ENCODE results near the gene ANAPC2.

ANAPC2 gene

DNA sequence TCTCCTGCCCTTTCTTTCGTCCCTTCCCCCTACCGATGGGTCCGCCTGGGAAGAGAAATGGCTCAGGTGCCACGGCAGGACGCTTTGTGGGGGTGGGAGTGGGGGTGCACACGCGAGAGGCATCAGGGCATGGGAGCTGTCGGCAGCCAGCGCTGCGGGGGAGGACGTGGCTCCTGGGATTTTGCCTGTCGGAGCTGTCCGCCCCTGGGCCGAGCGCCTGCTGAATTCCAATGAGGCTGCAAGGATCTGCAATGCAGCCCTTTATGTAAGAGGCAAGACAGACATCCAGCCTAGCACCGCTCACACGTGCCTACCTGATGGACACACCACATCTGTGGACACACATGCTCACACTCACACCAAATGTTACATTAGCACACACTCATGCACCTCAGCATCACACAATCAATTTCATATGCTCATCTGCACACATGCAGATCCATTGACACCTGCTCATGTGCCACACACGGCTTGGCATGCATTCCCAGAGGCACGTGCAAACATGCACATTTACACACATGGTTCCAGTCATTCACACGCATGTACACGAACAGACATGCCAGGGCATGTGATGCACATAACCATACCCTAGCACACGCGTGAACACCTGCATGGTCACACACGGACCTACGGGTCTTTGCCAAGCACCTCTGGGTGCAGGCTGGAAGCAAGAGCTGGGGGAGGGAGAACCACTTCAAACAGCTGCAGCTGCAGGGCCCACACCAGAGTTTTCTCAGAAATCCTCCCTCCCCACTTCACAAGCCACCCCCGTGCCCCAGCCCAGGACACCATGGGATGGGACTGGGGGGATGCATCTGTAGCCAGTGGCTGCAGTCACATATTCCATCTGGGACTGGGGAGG is 48.0 kb downstream of the ANAPC2 start:
- Histone ChIP-seq H3K4me1 (ENCODE audit: low read length) (no peaks in the 10 kb centered on the region), H3K27me3 (ENCODE audit: low read depth, low read length) (0 out of 2 replicates have a peak, but pooled peaks cover 19% of the 10 kb centered on the region), H3K9me3 (ENCODE audit: insufficient read depth, low read length) (no peaks in the 10 kb centered on the region), H3K4me3 (ENCODE audit: low read length) (no peak overlapping the region), H2AFZ (ENCODE audit: low read depth, low read length) (no peak overlapping the region), H3K9ac (ENCODE audit: low read length) (no peak overlapping the region), H3K27ac (ENCODE audit: low read length) (no peak overlapping the region), H3K36me3 (replicated peaks; ENCODE audit: low read depth, low read length) (no peaks in the 10 kb centered on the region), H4K20me1 (ENCODE audit: insufficient read depth, low read length) (no peaks in the 10 kb centered on the region), H3K79me2 (ENCODE audit: low read length) (no peaks in the 10 kb centered on the region), H3K4me2 (ENCODE audit: low read length) (no peak overlapping the region)
- TF ChIP-seq EZH2phosphoT487 (IDR thresholded peaks at IDR 0.05; ENCODE audit: low read depth) = no peak
- TF ChIP-seq, protein P1, sequence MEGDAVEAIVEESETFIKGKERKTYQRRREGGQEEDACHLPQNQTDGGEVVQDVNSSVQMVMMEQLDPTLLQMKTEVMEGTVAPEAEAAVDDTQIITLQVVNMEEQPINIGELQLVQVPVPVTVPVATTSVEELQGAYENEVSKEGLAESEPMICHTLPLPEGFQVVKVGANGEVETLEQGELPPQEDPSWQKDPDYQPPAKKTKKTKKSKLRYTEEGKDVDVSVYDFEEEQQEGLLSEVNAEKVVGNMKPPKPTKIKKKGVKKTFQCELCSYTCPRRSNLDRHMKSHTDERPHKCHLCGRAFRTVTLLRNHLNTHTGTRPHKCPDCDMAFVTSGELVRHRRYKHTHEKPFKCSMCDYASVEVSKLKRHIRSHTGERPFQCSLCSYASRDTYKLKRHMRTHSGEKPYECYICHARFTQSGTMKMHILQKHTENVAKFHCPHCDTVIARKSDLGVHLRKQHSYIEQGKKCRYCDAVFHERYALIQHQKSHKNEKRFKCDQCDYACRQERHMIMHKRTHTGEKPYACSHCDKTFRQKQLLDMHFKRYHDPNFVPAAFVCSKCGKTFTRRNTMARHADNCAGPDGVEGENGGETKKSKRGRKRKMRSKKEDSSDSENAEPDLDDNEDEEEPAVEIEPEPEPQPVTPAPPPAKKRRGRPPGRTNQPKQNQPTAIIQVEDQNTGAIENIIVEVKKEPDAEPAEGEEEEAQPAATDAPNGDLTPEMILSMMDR (IDR thresholded peaks at IDR 0.05; ENCODE audit: low read depth, low read length) = no peak

DNA sequence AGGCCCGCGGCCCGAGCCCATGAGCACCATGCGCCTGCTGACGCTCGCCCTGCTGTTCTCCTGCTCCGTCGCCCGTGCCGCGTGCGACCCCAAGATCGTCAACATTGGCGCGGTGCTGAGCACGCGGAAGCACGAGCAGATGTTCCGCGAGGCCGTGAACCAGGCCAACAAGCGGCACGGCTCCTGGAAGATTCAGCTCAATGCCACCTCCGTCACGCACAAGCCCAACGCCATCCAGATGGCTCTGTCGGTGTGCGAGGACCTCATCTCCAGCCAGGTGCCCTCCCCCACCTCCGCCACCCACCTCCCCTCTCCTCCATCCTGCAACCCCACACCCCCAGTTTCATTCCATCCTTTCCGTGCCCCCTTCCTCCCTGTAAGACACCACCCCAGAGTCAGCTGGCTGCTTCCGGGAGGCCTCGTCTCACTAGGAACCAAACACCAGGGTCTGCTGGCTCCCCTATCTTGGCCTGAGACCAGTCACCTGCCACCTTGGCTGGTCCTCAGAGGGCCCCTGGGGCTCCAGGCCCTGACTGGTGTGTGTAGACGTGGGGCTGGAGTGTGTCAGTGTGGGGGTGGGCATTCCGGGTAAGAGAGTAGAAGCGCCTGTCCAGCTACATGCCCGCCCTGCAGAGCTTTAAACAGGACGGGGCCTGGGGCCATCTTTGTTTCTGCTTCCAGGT is 48.8 kb downstream of the ANAPC2 start:
- no peak overlapping the region for H3K9ac ChIP-seq (ENCODE audit: low read length)
- no peak overlapping the region for H3K4me2 ChIP-seq (ENCODE audit: low read length)
- no peaks in the 10 kb centered on the region for H3K36me3 ChIP-seq (replicated peaks; ENCODE audit: low read depth, low read length)
- no peak overlapping the region for H3K27ac ChIP-seq (ENCODE audit: low read length)
- no peaks in the 10 kb centered on the region for H3K9me3 ChIP-seq (ENCODE audit: insufficient read depth, low read length)
- no peak overlapping the region for H2AFZ ChIP-seq (ENCODE audit: low read depth, low read length)
- H3K27me3 ChIP-seq (ENCODE audit: low read depth, low read length) = 0 out of 2 replicates have a peak, but pooled peaks cover 19% of the 10 kb centered on the region
- TF ChIP-seq EZH2phosphoT487 (IDR thresholded peaks at IDR 0.05; ENCODE audit: low read depth) = no peak
- TF ChIP-seq, protein P1 (IDR thresholded peaks at IDR 0.05; ENCODE audit: low read depth, low read length) = no peak
- H3K79me2 ChIP-seq (ENCODE audit: low read length) = no peaks in the 10 kb centered on the region
- no peaks in the 10 kb centered on the region for H3K4me1 ChIP-seq (ENCODE audit: low read length)
- H3K4me3 ChIP-seq (ENCODE audit: low read length) = no peak overlapping the region
- no peaks in the 10 kb centered on the region for H4K20me1 ChIP-seq (ENCODE audit: insufficient read depth, low read length)

DNA sequence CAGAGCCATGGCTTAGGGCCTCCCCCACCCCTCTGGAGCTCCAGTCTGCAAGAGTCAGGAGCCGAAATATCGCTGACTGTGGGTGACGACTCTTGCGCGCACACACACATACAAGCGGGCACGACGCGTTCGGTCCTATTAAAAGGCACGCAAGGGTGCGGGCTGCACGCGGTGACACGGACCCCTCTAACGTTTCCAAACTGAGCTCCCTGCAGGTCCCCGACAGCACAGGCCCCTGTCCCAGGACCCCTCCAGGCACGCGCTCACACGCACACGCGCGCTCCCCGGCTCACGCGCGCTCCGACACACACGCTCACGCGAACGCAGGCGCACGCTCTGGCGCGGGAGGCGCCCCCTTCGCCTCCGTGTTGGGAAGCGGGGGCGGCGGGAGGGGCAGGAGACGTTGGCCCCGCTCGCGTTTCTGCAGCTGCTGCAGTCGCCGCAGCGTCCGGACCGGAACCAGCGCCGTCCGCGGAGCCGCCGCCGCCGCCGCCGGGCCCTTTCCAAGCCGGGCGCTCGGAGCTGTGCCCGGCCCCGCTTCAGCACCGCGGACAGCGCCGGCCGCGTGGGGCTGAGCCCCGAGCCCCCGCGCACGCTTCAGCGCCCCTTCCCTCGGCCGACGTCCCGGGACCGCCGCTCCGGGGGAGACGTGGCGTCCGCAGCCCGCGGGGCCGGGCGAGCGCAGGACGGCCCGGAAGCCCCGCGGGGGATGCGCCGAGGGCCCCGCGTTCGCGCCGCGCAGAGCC is 49.5 kb downstream of the ANAPC2 start, which contains the start of gene GRIN1:
Gene GRIN1, plus strand, starts transcription at position 433 of the 746 bp plus-strand sequence. CDS start 333 bp downstream, outside the sequence.
- Histone ChIP-seq H3K79me2 (ENCODE audit: low read length) (no peaks in the 10 kb centered on the region), H3K9ac (ENCODE audit: low read length) (no peak within 1 kb of the TSS), H3K36me3 (replicated peaks; ENCODE audit: low read depth, low read length) (no peaks in the 10 kb centered on the region), H3K27ac (ENCODE audit: low read length) (no peak within 1 kb of the TSS), H3K4me2 (ENCODE audit: low read length) (no peak within 1 kb of the TSS), H3K9me3 (ENCODE audit: insufficient read depth, low read length) (no peaks in the 10 kb centered on the region), H4K20me1 (ENCODE audit: insufficient read depth, low read length) (no peaks in the 10 kb centered on the region), H3K4me3 (ENCODE audit: low read length) (no peak within 1 kb of the TSS), H3K4me1 (ENCODE audit: low read length) (no peaks in the 10 kb centered on the region), H3K27me3 (ENCODE audit: low read depth, low read length) (0 out of 2 replicates have a peak, but pooled peaks cover 19% of the 10 kb centered on the region), H2AFZ (ENCODE audit: low read depth, low read length) (no peak within 1 kb of the TSS)
- TF ChIP-seq, protein P1 (IDR thresholded peaks at IDR 0.05; ENCODE audit: low read depth, low read length) = no peak
- TF ChIP-seq EZH2phosphoT487 (IDR thresholded peaks at IDR 0.05; ENCODE audit: low read depth) = no peak

All from OCI-LY3 (cell line).